ENCODE data around the gene SERINC2. TPM values are rescaled to one million over a fixed set of nuclear protein-coding genes. Genes with fewer than 3 reads are reported as not detected.

The SERINC2 gene
- total and polyA plus RNA-seq, 9 of the 15 experiments (the other 6 are each of a cell fraction or from before 2014, with no cell fraction given) = 0.07 to 1.2 (median 0.70) TPM; not detected in 2

DNA sequence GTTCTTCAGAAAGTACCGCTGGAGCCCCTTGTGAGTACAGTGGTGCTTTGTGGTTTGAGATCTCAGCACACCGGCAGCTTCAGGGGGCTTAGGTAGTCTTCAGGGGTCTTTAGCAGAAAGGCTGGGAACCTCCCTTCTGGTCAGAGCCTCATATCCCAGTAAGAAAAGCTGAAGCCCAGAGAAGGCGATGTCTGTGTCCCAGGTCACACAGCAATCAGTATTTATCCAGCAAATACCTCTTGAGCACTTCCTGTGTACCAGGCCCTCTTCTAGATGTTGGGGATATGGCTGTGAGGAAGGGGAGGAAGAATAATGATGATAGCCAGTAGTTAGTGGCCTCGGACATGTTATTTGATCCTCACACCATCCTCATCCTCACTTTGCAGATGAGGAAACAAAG lies 14.3 kb downstream of the SERINC2 start:
- no peak for FAIRE-seq
- H3K9me3 ChIP-seq (replicated peaks; ENCODE audit: control insufficient read depth, insufficient read depth, low read depth, low read length) = no peaks in the 10 kb centered on the region
- in situ Hi-C loops (cut with MboI) (loop anchor here (5.0 kb wide), 1 partner anchor 245 kb away; no protein-coding TSS in a partner anchor), intact Hi-C loops (cut with micrococcal nuclease) (loop anchor here (10.0 kb wide), 1 partner anchor 117 kb away; no protein-coding TSS in a partner anchor)
- no peak overlapping the region for H3K27ac ChIP-seq (ENCODE audit: extremely low read depth, low read depth, low read length)
- peaks cover 0 to 12% of the 10 kb centered on the region in 2 experiments; a peak in 1 of 5 replicates for H3K4me1 ChIP-seq (replicated peaks in 1 of 2; ENCODE audit: control insufficient read depth in 2 of 2, insufficient read depth in 2 of 2, low read length in 2 of 2)
- no peak overlapping the region for H3K4me3 ChIP-seq
- no peak overlapping the region for H3K4me2 ChIP-seq (ENCODE audit: insufficient read depth, low read length)
- WGBS (ENCODE audit: insufficient coverage, low coverage, missing lambda C conversion rate) = 42% methylated on average over 4 of the region's 4 CpGs
- H3K79me2 ChIP-seq (ENCODE audit: control insufficient read depth, insufficient read depth, low read length) = no peaks in the 10 kb centered on the region
- H4K20me1 ChIP-seq (replicated peaks; ENCODE audit: control insufficient read depth, insufficient read depth, low read length) = peaks cover 21% of the 10 kb centered on the region; the same call in 1 of the 2 replicates
- peaks cover 5% of the 10 kb centered on the region for H3K9me1 ChIP-seq (ENCODE audit: control insufficient read depth, insufficient read depth, low read length)
- H3K27me3 ChIP-seq (ENCODE audit: control insufficient read depth in 2 of 2, insufficient read depth in 2 of 2, low read length in 2 of 2) = peaks cover 6 to 33% of the 10 kb centered on the region in 2 experiments; a peak in 3 of 5 replicates
- no peak overlapping the region for H2AFZ ChIP-seq (ENCODE audit: low read depth, low read length)
- ChIA-PET CTCF (ENCODE audit: low intra/inter-chr PET ratio) (no interaction called here), POLR2A (no interaction called here)
- no peaks in the 10 kb centered on the region for H3K36me3 ChIP-seq (ENCODE audit: control insufficient read depth, insufficient read depth, low read length)
- H3K9ac ChIP-seq (ENCODE audit: insufficient read depth in 1 of 2, low read depth in 2 of 2, low read length in 2 of 2) = no peak overlapping the region
- no peak for DNase-seq (ENCODE audit: extremely low read depth in 1 of 4, low spot score in 3 of 4)
- no TSS peak for BruUV-seq (replicated peaks)
- TF ChIP-seq RBM25 (IDR thresholded peaks at IDR 0.05; ENCODE audit: low read depth, low read length, severe bottlenecking) = peak; percentile 56
- TF ChIP-seq, protein P1, sequence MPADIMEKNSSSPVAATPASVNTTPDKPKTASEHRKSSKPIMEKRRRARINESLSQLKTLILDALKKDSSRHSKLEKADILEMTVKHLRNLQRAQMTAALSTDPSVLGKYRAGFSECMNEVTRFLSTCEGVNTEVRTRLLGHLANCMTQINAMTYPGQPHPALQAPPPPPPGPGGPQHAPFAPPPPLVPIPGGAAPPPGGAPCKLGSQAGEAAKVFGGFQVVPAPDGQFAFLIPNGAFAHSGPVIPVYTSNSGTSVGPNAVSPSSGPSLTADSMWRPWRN (IDR thresholded peaks at IDR 0.05; ENCODE audit: low read depth) = no peak
- TF ChIP-seq, protein P2, sequence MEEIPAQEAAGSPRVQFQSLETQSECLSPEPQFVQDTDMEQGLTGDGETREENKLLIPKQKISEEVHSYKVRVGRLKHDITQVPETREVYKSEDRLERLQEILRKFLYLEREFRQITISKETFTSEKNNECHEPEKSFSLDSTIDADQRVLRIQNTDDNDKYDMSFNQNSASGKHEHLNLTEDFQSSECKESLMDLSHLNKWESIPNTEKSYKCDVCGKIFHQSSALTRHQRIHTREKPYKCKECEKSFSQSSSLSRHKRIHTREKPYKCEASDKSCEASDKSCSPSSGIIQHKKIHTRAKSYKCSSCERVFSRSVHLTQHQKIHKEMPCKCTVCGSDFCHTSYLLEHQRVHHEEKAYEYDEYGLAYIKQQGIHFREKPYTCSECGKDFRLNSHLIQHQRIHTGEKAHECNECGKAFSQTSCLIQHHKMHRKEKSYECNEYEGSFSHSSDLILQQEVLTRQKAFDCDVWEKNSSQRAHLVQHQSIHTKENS (CRISPR knock-in tag; IDR thresholded peaks at IDR 0.05) = no peak
- no peak for TF ChIP-seq ZNF3 (CRISPR knock-in tag; IDR thresholded peaks at IDR 0.05)
- peak; percentile 44; the same call in 1 of the 2 replicates for TF ChIP-seq BCOR (IDR thresholded peaks at IDR 0.05)
- peak; percentile 74 for TF ChIP-seq ZFP36 (IDR thresholded peaks at IDR 0.05; ENCODE audit: low read depth, low read length, partially characterized antibody)
- TF ChIP-seq SMARCA4 (IDR thresholded peaks at IDR 0.05) = no peak
- TF ChIP-seq KDM1A (IDR thresholded peaks at IDR 0.05) = peak in 1 of 2 experiments; percentile 47; a peak in 1 of 4 replicates
- no peak for TF ChIP-seq CSDE1 (IDR thresholded peaks at IDR 0.05)
- TF ChIP-seq CBX5 (IDR thresholded peaks at IDR 0.05; ENCODE audit: borderline replicate concordance, low read depth) = no peak
- TF ChIP-seq, protein P3, sequence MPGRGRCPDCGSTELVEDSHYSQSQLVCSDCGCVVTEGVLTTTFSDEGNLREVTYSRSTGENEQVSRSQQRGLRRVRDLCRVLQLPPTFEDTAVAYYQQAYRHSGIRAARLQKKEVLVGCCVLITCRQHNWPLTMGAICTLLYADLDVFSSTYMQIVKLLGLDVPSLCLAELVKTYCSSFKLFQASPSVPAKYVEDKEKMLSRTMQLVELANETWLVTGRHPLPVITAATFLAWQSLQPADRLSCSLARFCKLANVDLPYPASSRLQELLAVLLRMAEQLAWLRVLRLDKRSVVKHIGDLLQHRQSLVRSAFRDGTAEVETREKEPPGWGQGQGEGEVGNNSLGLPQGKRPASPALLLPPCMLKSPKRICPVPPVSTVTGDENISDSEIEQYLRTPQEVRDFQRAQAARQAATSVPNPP (IDR thresholded peaks at IDR 0.05; ENCODE audit: borderline replicate concordance, insufficient read depth, insufficient read length) = no peak
- no peak for TF ChIP-seq KAT7 (CRISPR knock-in tag; IDR thresholded peaks at IDR 0.05; ENCODE audit: borderline replicate concordance)
- no peak for TF ChIP-seq RBBP5 (IDR thresholded peaks at IDR 0.05; ENCODE audit: borderline replicate concordance, insufficient read depth, low read length, poor library complexity, severe bottlenecking)
- no peak for ATAC-seq

Data from K562 (cell line).